GM18867 (cell line): Measurements from ENCODE around the gene PISD.

Experiments used
- ATAC-seq: cut with Tn5 transposase; IDR thresholded peaks from one replicate; pipeline ENCODE4 v1.9.1; 2021; ENCODE audit warnings: mild to moderate bottlenecking, moderate library complexity; ENCODE audit not compliant: unreplicated experiment

The PISD gene

DNA sequence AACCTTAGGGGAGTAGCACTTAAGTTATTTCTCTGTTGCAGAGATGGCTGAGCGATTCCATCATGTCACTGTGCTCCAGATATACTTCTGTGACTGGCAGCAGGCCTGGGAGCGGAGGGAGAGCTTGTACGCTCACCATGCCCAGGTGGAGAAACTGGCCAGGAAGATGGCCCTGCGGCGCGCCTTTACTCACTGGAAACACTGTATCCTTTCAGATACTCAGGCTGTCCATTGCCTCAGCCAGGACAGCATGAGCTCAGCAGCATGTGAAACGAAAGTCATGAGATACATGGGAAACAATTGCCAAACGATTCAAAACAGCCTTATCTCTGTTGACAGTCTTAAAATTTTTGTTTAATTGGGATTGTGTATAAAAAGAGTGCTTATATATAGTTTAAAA lies 86.8 kb downstream of the PISD start:
- no peak for ATAC-seq

DNA sequence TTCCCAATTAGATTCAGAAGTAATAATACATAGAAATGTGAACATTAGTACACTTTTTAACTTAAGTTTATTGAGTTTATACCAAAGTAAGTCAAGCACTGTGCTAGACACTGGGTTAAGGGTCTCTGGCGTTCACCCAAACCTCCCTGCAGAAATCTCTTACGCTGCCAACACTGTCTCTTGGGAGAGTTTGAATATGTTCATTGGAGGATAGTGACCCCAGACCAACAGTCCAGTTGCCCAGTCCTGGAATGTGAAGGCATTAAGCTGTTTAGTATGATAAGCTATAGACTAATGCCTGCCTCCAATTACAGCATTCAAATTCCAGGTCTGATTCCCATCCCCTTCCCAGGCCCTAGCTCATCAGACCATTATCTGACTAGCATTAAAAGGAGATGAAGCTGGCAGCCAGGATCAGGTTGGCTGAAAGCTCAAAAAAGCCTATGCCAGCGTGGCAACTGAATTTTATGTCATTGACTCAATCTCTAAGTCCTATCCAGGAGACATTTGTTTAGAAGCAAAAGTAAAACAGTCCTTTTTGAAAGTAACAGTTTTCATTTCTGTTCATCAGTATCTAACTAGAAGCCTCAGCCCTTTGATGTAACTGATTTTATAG lies 87.9 kb downstream of the PISD start:
- ATAC-seq: no peak

DNA sequence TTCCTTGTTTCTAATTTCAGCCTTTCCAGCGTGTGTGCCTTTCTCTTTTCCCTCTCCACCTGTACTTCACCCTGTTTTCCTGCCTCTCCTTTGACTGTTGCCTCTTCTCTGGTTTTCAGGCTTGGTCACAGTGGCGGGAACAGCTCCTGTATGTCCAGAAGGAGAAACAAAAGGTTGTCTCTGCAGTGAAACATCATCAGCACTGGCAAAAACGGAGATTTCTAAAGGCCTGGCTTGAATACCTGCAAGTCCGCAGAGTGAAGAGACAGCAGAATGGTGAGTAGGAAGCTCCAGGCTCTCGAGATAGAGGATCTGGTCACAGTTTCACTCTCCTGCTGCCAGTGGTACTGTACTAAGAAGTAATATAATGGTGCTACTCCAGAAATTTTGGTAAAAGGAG lies 89.1 kb downstream of the PISD start:
- ATAC-seq: no peak

DNA sequence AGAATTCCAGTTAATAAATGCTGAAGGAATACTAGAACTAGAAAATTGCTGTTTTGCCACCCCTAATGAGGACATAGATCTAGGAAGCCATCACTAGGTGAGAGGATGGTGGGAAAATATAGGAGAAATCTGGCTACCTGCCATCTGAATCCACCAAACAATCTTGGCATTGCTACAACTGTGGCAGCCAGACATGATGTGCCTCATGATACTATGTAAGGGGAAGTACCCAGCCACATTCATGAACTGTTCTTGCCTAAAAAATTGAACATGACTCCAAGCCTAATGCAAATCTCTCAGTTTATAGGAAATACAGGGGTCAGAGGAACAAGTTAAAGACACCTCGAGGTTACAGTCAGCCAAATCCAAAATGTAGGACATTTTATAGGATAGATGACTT lies 92.9 kb downstream of the PISD start:
- ATAC-seq: no peak
